Erythroblast (primary cell): Measurements from ENCODE around the gene RBM8A.

ENCODE experiments used
- GATA1 ChIP-seq: IDR thresholded peaks from 2 replicates; pipeline ENCODE4 v1.6.1; 2011; ENCODE audit warnings: low read depth, mild to moderate bottlenecking, control low read depth, low read length, moderate library complexity
- POLR2A ChIP-seq: IDR thresholded peaks from 2 replicates; pipeline ENCODE4 v1.6.1; 2011; ENCODE audit warnings: mild to moderate bottlenecking, low read length

DNA sequence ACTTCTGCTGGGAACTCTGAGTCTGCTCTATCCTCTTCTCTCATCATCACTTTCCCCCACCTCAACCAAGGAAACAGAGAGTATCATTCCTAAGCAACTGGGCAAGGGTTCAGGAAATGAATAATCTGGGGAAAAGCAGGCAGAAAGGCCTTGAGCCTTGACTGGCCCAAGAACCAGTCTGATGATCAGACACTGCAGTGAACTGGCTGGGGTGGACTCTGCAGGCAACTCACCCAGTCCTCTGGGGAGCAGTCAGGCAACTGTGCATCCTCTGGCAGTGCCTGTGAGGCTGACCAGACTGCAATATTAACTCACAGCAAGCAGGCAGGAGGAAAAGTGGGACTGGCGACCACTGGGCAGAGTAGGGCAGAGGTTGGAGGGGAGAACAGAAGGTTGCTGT lies 42.6 kb downstream of the RBM8A start:
- TF ChIP-seq POLR2A: no peak
- TF ChIP-seq GATA1: no peak
